ENCODE data around the gene HEMK1. TPM values are rescaled to one million over a fixed set of nuclear protein-coding genes. Genes with fewer than 3 reads are reported as not detected.

HEMK1 gene
- total and polyA plus RNA-seq, 2 of the 4 experiments (the other 2 are of a cell fraction), result 17.2 to 20.8 TPM

- TF ChIP-seq RAD21 (IDR thresholded peaks at IDR 0.05; ENCODE audit: low read length) (no peak), MAFK (IDR thresholded peaks at IDR 0.05; ENCODE audit: low read depth, low read length) (no peak)
These were observed 48.7 kb downstream of the HEMK1 start (continued) for GRCh38 chr3:50617911-50618481.

- DNase-seq (no peak), ATAC-seq (ENCODE audit: low read depth) (no peak)
- Histone ChIP-seq H3K79me1 (ENCODE audit: low read depth in 1 of 2, low read length in 2 of 2) (peaks cover 6 to 16% of the 10 kb centered on the region in 2 experiments; a peak in 2 of 4 replicates), H4K5ac (ENCODE audit: low read depth, low read length) (no peak overlapping the region), H2BK20ac (ENCODE audit: low read depth, low read length) (no peak overlapping the region), H3K9me3 (ENCODE audit: control insufficient read depth, insufficient read depth, low read length) (no peaks in the 10 kb centered on the region), H3K9me1 (ENCODE audit: insufficient read depth, low read length) (peaks cover 13% of the 10 kb centered on the region), H3K4me3 (ENCODE audit: insufficient read depth, low read depth, low read length) (no peak overlapping the region), H2BK120ac (ENCODE audit: low read depth, low read length) (no peak overlapping the region), H3K18ac (ENCODE audit: low read depth, low read length) (no peak overlapping the region), H2AK5ac (ENCODE audit: low read depth, low read length) (no peak overlapping the region), H4K8ac (ENCODE audit: low read depth in 2 of 2, low read length in 2 of 2) (no peak overlapping the region), H3K4me2 (ENCODE audit: low read depth, low read length) (no peak overlapping the region), H3K4ac (ENCODE audit: low read depth, low read length) (no peak overlapping the region), H2AFZ (replicated peaks; ENCODE audit: low read length, poor library complexity) (no peak overlapping the region), H3K27ac (ENCODE audit: insufficient read depth, low read length) (no peak overlapping the region), H3K4me1 (ENCODE audit: control insufficient read depth, insufficient read depth, low read length) (peaks cover 9% of the 10 kb centered on the region), H2BK15ac (ENCODE audit: low read depth, low read length) (no peak overlapping the region), H3K56ac (ENCODE audit: extremely low read depth, insufficient read depth, low read length) (no peak overlapping the region), H2BK5ac (ENCODE audit: low read depth, low read length, poor library complexity, severe bottlenecking) (no peak overlapping the region), H3K14ac (replicated peaks; ENCODE audit: low read depth, low read length) (no peak overlapping the region), H2AK9ac (replicated peaks; ENCODE audit: low read depth, low read length, poor library complexity) (no peak overlapping the region), H4K20me1 (ENCODE audit: insufficient read depth, low read length) (peaks cover 6% of the 10 kb centered on the region), H3K23ac (ENCODE audit: low read depth, low read length) (no peak overlapping the region), H3K36me3 (ENCODE audit: control insufficient read depth, insufficient read depth, low read length) (no peaks in the 10 kb centered on the region), H3K9ac (ENCODE audit: low read depth, low read length) (no peak overlapping the region), H4K91ac (ENCODE audit: insufficient read depth, low read depth, low read length) (no peak overlapping the region), H3K27me3 (ENCODE audit: control insufficient read depth, insufficient read depth, low read length) (no peaks in the 10 kb centered on the region)
- intact Hi-C loops (cut with micrococcal nuclease) (no loop called here), dilution Hi-C loops (cut with HindIII; ENCODE audit: low sequenced_read_pairs, unreplicated experiment) (no loop called here), in situ Hi-C loops (cut with MboI; ENCODE audit: low sequenced_read_pairs) (loop anchor here (25.0 kb wide), 1 partner anchor 1067 kb away; no protein-coding TSS in a partner anchor)
- POLR2A ChIA-PET (ENCODE audit: unreplicated experiment), result no interaction called here
- CTCF ChIA-PET, result no interaction called here
- WGBS, 2 experiments (ENCODE audit: extremely low coverage in 2 of 2, insufficient read length in 1 of 2), result no CpG with 5 or more reads among the region's 1 CpG
- TF ChIP-seq MAZ (IDR thresholded peaks at IDR 0.05; ENCODE audit: borderline replicate concordance, low read depth, low read length) (no peak), CEBPB (IDR thresholded peaks at IDR 0.05; ENCODE audit: low read depth, low read length) (no peak), NFE2L2 (IDR thresholded peaks at IDR 0.05; ENCODE audit: low read depth, low read length) (no peak), MXI1 (IDR thresholded peaks at IDR 0.05; ENCODE audit: borderline replicate concordance, low read depth, low read length) (no peak)
- no TSS peak for BruUV-seq (replicated peaks)
These were observed 51.1 kb downstream of the HEMK1 start for GRCh38 chr3:50620420-50620819.
